ENCODE results near the gene ZNF611.
"Not testable (repeated sequence)": the region's sequence is repeated elsewhere in the genome, so short reads cannot be mapped to it uniquely, and the experiment has no call there.

Gene ZNF611

DNA sequence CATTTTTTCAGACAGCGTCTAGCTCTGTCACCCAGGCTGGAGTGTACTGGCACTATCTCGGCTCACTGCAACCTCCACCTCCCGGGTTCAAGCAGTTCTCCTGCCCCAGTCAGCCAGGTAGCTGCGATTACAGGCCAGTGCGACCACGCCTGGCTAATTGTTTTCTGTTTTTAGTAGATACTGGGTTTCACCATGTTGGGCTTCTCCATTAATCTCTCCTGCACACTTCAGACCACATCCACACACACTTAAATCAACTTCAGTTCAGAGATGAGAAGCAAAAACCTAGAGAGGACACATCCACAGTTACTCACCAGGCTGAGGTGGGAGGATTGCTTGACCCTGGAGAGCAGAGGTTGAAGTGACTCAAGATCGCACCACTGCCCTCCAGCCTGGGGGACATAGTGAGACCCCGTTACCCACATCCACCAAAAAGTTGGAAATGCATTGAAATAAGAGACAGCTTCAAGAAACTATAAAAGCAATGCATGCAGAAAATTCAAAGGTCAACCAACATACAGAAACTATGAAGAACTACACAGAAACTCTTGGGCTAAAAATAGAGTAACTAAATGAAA, 42.3 kb downstream of the ZNF611 start:
- no peak for TF ChIP-seq CTCF (IDR thresholded peaks at IDR 0.05; ENCODE audit: low read depth, low read length)
- DNase-seq (ENCODE audit: low read depth, low spot score) = no peak
- in situ Hi-C loops (cut with HindIII; ENCODE audit: low sequenced_read_pairs) = no loop called here
- no peak overlapping the region for H3K4me3 ChIP-seq (ENCODE audit: low read depth, low read length)

DNA sequence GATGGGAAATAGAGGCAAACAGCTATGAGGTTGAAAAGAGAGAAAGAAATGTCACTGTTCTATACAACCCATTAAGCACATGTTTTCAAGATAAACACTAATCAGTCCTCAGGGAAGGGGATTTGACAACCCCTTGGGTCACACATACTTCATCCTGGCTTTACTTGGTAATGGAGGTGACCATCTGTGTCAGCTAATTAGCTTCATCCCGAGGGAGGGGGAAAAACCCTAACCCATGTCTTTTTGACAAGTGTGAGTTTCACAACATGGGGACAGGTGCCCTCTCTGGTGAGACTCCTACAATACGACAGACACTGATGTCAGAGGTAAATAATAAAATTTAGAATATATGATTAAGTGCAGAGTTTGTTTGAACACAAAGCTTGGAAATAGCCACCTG, 43.1 kb downstream of the ZNF611 start:
- in situ Hi-C loops (cut with HindIII; ENCODE audit: low sequenced_read_pairs) = no loop called here

GRCh38 chr19:52691215-52691610, 43.6 kb downstream of the ZNF611 start:
- peak overlapping the region; percentile 66 for H3K4me3 ChIP-seq (ENCODE audit: low read depth, low read length)
- in situ Hi-C loops (cut with HindIII; ENCODE audit: low sequenced_read_pairs) = no loop called here
- DNase-seq (ENCODE audit: low read depth, low spot score) = no peak
- TF ChIP-seq CTCF (IDR thresholded peaks at IDR 0.05; ENCODE audit: low read depth, low read length) = no peak

More for the DNA sequence above, 43.1 kb downstream of the ZNF611 start:
- no peak for DNase-seq (ENCODE audit: low read depth, low spot score)
- no peak overlapping the region for H3K4me3 ChIP-seq (ENCODE audit: low read depth, low read length)
- TF ChIP-seq CTCF (IDR thresholded peaks at IDR 0.05; ENCODE audit: low read depth, low read length) = no peak

GRCh38 chr19:52690369-52691214, 44.3 kb downstream of the ZNF611 start:
- in situ Hi-C loops (cut with HindIII; ENCODE audit: low sequenced_read_pairs) = no loop called here
- TF ChIP-seq CTCF (IDR thresholded peaks at IDR 0.05; ENCODE audit: low read depth, low read length) = no peak
- peak; percentile 96 for DNase-seq (ENCODE audit: low read depth, low spot score)
- H3K4me3 ChIP-seq (ENCODE audit: low read depth, low read length) = peak overlapping the region; percentile 66

DNA sequence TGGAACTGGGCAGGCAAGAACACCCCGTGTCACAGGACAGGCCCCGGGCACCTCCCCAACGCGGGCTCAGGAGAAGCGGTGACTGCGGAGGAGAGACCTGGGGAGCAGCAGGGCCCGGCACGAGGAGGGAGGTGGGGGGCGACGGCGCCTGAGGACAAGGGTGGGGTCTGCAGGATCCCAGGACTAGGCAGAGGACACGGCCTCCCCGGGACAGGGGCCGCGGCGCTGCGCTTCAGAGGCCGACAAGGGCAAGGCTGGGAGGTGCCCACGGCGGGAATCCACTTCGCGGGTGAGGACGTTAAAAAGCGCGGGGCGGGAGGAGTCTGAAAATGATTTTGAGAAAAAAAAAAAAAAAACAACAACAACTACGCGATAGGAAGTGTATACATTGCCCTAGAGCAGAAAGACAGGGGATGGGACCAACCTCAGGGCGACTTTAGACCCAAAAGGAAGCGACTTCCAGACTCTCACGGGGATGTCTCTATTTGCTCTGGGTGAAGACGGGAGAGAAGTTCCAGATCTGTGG, 44.9 kb downstream of the ZNF611 start:
- no peak for TF ChIP-seq CTCF (IDR thresholded peaks at IDR 0.05; ENCODE audit: low read depth, low read length)
- DNase-seq (ENCODE audit: low read depth, low spot score) = no peak
- in situ Hi-C loops (cut with HindIII; ENCODE audit: low sequenced_read_pairs) = no loop called here
- H3K4me3 ChIP-seq (ENCODE audit: low read depth, low read length) = peak overlapping the region; percentile 66

- DNase-seq (ENCODE audit: low read depth, low spot score); in situ Hi-C loops (cut with HindIII; ENCODE audit: low sequenced_read_pairs): not testable (repeated sequence)
These were observed 45.7 kb downstream of the ZNF611 start for GRCh38 chr19:52688925-52689796.

More at GRCh38 chr19:52688925-52689796, 45.7 kb downstream of the ZNF611 start:
- H3K4me3 ChIP-seq (ENCODE audit: low read depth, low read length) = peak overlapping the region; percentile 66
